Muscle layer of colon (tissue), 2 donors: ENCODE results near the gene MUC3A.

Experiments used
- H3K27ac ChIP-seq: one replicate; pipeline ENCODE4 v1.7.0; 2013; ENCODE audit warnings: low read depth, mild to moderate bottlenecking, low read length, moderate library complexity
- H3K27me3 ChIP-seq, 2 donors: one replicate each; pipeline ENCODE4 v1.7.0; 2013; ENCODE audit warnings: low read length in 2 of 2, mild to moderate bottlenecking in 2 of 2; ENCODE audit not compliant: insufficient read depth in 2 of 2, control insufficient read depth in 1 of 2
- H3K36me3 ChIP-seq: one replicate; pipeline ENCODE4 v1.7.0; 2013; ENCODE audit warnings: mild to moderate bottlenecking, low read length; ENCODE audit not compliant: insufficient read depth
- H3K4me1 ChIP-seq: one replicate; pipeline ENCODE4 v1.7.0; 2013; ENCODE audit warnings: mild to moderate bottlenecking, low read length; ENCODE audit not compliant: insufficient read depth
- H3K4me3 ChIP-seq, 2 donors: one replicate each; pipeline ENCODE4 v1.7.0; 2013; ENCODE audit warnings: low read length in 2 of 2, low read depth in 1 of 2, mild to moderate bottlenecking in 1 of 2, moderate library complexity in 1 of 2
- H3K9ac ChIP-seq: one replicate; pipeline ENCODE4 v1.7.0; 2013; ENCODE audit warnings: low read length
- H3K9me3 ChIP-seq: one replicate; pipeline ENCODE4 v1.7.0; 2013; ENCODE audit warnings: mild to moderate bottlenecking, low read length
- donor health status: abdominal sarcoma.
- donor health status: Adenocarcinoma of cecum.

MUC3A gene

DNA sequence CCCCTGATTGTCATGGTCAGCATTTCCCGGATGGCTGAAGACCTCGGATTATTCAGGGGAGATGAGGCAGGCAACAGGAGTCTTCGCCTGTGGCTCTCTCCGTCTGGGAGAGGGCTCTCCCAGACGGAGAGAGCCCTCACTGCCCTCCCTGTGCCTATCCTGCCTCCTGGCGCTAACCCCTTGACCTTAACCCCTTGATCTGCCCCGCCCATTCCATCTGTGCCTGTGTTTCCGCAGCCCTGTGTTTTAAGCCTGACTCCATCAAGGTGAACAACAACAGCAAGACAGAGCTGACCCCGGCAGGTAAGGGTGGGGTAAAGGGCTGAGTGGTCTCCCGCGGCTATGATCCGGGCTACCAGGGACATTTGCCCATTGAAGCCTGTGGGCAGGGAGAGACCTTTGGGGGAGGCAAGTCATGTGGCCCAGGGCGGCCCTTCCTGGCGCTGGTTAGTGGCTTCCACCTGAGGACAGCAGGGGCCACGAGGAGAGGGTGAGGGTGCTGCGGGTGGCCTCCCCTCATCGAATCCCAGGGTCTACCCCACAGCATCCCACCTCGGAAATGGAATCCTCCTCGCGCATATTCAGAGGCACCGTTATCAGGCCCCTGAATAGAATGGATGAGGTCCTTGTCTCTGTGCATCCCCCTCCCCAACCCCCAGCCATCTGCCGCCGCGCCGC lies 15.8 kb downstream of the MUC3A start:
- Histone ChIP-seq H3K27me3 (peaks cover 46 to 64% of the 10 kb centered on the region in 2 donors), H3K4me1 (no peaks in the 10 kb centered on the region), H3K9me3 (no peaks in the 10 kb centered on the region), H3K9ac (no peak overlapping the region), H3K36me3 (no peaks in the 10 kb centered on the region), H3K4me3 (peak overlapping the region in 1 of 2 donors; percentile 38), H3K27ac (no peak overlapping the region)

DNA sequence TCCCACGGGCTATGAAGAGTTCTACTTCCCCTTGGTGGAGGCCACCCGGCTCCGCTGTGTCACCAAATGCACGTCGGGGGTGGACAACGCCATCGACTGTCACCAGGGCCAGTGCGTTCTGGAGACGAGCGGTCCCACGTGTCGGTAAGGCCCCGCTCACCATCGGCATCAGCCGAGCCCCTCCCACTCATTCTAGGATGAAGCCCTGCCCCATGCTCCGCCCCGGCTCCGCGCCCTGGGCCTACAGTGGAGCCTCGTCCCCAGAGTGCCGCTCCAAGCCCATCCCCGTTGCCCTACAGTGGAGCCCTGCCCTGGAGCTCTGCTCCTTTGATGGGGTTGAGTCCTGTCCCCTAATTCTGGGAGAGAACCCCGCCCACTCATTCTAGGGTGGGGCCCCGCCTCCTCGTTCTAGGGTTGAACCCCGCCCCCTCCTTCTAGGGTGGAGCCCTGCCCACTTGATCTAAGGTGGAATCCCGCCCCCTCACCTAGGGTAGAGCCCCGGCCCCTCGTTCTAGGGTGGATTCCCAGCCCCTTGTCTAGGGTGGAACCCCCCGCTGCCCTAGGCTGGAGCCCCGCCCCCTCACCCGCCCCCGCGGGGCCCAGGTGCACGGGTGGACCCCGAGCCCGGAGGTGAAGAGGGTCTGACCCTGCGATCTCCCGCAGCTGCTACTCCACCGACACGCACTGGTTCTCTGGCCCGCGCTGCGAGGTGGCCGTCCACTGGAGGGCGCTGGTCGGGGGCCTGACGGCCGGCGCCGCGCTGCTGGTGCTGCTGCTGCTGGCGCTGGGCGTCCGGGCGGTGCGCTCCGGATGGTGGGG lies 16.6 kb downstream of the MUC3A start:
- no peak overlapping the region for H3K9ac ChIP-seq
- no peaks in the 10 kb centered on the region for H3K9me3 ChIP-seq
- no peaks in the 10 kb centered on the region for H3K36me3 ChIP-seq
- H3K4me3 ChIP-seq: peak overlapping the region in 1 of 2 donors; percentile 38
- peaks cover 46 to 59% of the 10 kb centered on the region in 2 donors for H3K27me3 ChIP-seq
- H3K4me1 ChIP-seq: no peaks in the 10 kb centered on the region
- H3K27ac ChIP-seq: no peak overlapping the region

DNA sequence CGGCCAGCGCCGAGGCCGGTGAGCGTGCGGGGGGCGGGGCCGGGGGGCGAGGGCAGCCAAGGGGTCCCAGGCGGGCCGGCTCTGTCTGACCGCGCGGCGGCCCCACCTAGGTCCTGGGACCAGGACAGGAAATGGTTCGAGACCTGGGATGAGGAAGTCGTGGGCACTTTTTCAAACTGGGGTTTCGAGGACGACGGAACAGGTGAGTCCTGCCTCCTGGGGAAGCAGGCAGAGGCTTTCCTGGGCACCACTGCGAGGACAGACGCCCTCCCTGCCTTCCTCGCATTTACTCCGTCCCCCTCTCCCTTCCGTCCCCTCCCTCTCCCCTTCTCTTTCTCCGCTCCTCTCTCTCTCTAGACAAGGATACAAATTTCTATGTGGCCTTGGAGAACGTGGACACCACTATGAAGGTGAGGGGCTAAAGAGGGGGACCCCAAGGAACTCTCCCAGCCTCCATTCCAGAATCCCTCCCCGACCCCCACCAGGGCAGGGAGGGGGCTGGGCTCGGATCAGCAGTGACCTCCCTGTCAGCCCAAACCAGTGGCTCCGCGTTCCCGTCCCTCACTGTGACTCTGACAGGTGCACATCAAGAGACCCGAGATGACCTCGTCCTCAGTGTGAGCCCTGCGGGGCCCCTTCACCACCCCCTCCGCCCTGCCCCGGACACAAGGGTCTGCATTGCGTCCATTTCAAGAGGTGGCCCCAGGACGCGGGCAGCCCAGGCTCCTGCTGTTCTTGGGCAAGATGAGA lies 17.4 kb downstream of the MUC3A start:
- H3K27me3 ChIP-seq: peaks cover 46 to 58% of the 10 kb centered on the region in 2 donors
- no peaks in the 10 kb centered on the region for H3K4me1 ChIP-seq
- no peak overlapping the region for H3K27ac ChIP-seq
- H3K9ac ChIP-seq: no peak overlapping the region
- no peaks in the 10 kb centered on the region for H3K9me3 ChIP-seq
- H3K4me3 ChIP-seq: peak overlapping the region in 1 of 2 donors; percentile 23
- H3K36me3 ChIP-seq: no peaks in the 10 kb centered on the region

GRCh38 chr7:100967292-100967863 lies 18.0 kb downstream of the MUC3A start:
- Histone ChIP-seq H3K36me3 (no peaks in the 10 kb centered on the region), H3K27ac (no peak overlapping the region), H3K9me3 (no peaks in the 10 kb centered on the region), H3K27me3 (peaks cover 46 to 58% of the 10 kb centered on the region in 2 donors), H3K9ac (no peak overlapping the region), H3K4me3 (no peak overlapping the region), H3K4me1 (no peaks in the 10 kb centered on the region)

- Histone ChIP-seq H3K27me3 (peaks cover 46 to 58% of the 10 kb centered on the region in 2 donors), H3K36me3 (no peaks in the 10 kb centered on the region), H3K27ac (no peak overlapping the region), H3K4me1 (no peaks in the 10 kb centered on the region), H3K9me3 (no peaks in the 10 kb centered on the region), H3K9ac (no peak overlapping the region), H3K4me3 (no peak overlapping the region)
These were observed 18.7 kb downstream of the MUC3A start for GRCh38 chr7:100968031-100968430.

- no peaks in the 10 kb centered on the region for H3K9me3 ChIP-seq
- peaks cover 46 to 58% of the 10 kb centered on the region in 2 donors for H3K27me3 ChIP-seq
- no peaks in the 10 kb centered on the region for H3K36me3 ChIP-seq
- H3K4me3 ChIP-seq: no peak overlapping the region
- no peak overlapping the region for H3K9ac ChIP-seq
- H3K27ac ChIP-seq: no peak overlapping the region
- H3K4me1 ChIP-seq: no peaks in the 10 kb centered on the region
These were observed 19.3 kb downstream of the MUC3A start for GRCh38 chr7:100968650-100969049.

- Histone ChIP-seq H3K9me3 (no peaks in the 10 kb centered on the region), H3K27me3 (peaks cover 46 to 53% of the 10 kb centered on the region in 2 donors), H3K4me3 (no peak within 1 kb of the TSS), H3K36me3 (no peaks in the 10 kb centered on the region), H3K27ac (no peak within 1 kb of the TSS), H3K9ac (no peak within 1 kb of the TSS), H3K4me1 (no peaks in the 10 kb centered on the region)
These were observed 19.8 kb downstream of the MUC3A start, which contains the start of gene MUC12 for GRCh38 chr7:100969066-100969615. Gene MUC12, plus strand, starts transcription at chr7:100969565. Its CDS starts 58 bp downstream, at chr7:100969623.

DNA sequence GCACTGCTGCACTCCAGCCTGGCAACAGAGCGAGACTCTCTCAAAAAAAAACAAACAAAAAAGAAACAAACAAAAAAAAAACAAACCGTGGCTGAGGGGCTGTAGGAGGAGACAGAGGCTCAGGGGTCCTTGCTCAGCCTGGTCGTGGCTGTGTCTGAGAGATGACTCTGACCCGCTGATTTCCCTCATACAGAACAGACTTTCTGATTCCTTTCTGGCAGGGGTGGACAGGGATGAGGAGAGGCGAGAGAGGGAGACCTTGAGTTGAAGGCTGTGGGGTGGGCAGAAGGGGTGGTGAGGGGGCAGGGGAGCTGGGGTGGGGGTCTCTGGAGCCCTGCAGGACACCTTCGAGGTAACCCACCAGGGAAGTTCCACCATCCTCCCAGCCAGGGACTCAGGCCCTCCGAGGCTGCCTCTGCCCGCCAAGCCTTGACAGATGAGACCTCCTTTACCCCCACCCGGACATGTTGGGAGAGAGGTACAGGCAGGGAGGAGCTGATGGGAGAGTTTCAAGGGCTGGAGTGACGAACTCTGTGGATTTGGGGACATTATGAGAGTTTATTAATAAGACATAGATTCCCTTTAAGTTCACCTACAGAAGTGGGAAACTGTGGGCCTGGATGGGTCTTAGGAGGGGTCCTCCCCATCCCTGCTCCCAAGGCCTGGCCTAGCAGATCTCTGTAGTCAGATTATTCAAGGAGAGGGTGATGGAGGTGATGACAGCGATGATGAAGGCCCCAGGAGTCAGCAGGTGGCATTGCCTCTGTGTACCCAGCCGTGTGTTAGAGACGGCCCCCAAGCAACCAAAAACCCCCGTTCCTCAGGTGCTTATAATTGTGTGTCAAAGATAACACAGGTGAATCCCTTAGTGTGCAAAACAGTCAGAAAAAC lies 22.0 kb downstream of the MUC3A start:
- Histone ChIP-seq H3K9me3 (no peaks in the 10 kb centered on the region), H3K36me3 (no peaks in the 10 kb centered on the region), H3K27me3 (peaks cover 25 to 31% of the 10 kb centered on the region in 2 donors), H3K4me1 (no peaks in the 10 kb centered on the region), H3K9ac (no peak overlapping the region), H3K4me3 (no peak overlapping the region), H3K27ac (no peak overlapping the region)

DNA sequence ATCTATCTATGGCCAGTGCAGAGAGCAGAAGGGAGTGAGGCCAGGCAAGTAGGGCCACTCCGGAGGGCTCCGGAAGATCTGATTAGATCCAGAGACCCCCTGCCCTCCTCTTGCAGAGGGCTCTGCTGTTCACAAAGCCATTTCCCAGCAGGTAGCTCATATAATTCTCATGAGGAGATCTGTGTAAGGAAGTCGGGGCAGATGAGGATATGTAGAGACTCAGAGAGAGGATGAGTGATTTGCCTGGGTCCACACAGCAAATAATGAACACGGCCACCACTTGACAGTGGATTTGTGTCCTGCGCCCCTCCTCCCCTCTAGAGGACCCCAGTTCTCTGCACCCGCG lies 22.6 kb downstream of the MUC3A start:
- H3K36me3 ChIP-seq: no peaks in the 10 kb centered on the region
- H3K9me3 ChIP-seq: no peaks in the 10 kb centered on the region
- H3K4me1 ChIP-seq: no peaks in the 10 kb centered on the region
- peaks cover 19 to 24% of the 10 kb centered on the region in 2 donors for H3K27me3 ChIP-seq
- no peak overlapping the region for H3K9ac ChIP-seq
- H3K27ac ChIP-seq: no peak overlapping the region
- no peak overlapping the region for H3K4me3 ChIP-seq

GRCh38 chr7:100974021-100974420 lies 24.7 kb downstream of the MUC3A start:
- Histone ChIP-seq H3K9me3 (no peaks in the 10 kb centered on the region), H3K9ac (no peak overlapping the region), H3K27ac (no peak overlapping the region), H3K27me3 (peaks cover 0 to 4% of the 10 kb centered on the region in 2 donors), H3K4me3 (no peak overlapping the region), H3K4me1 (no peaks in the 10 kb centered on the region), H3K36me3 (no peaks in the 10 kb centered on the region)
